SK-N-SH (cell line): ENCODE results near the gene RPL13. TPM values are rescaled to one million over a fixed set of nuclear protein-coding genes. Genes with fewer than 3 reads are reported as not detected.
A peak's percentile ranks its signal among the peaks of the same experiment; 100 is the strongest.

Experiments
- CTCF ChIA-PET: fragments of 300-600, 350-600 bp; formaldehyde crosslinking; extraction: SDS; loops from one replicate; lab custom pipeline; 2021; lab: Yijun Ruan, JAX
- POLR2A ChIA-PET: fragments of 350-600 bp; sonication (Branson Sonifier 250); formaldehyde crosslinking; extraction: SDS; loops from one replicate; lab custom pipeline; 2020; ENCODE audit warnings: antibody characterized with exemption, inconsistent platforms; lab: Yijun Ruan, JAX
- DNase-seq: peaks from one replicate; pipeline ENCODE4 v3.0.0; 2012
- H2AFZ ChIP-seq: fragments of 200-600 bp; sonication (generic); 2 replicates; pipeline ENCODE4 v1.8.1; 2016; ENCODE audit warnings: antibody characterized with exemption, mild to moderate bottlenecking, low read depth
- H3F3A ChIP-seq: fragments of 200-600 bp; sonication (generic); replicated peaks from 2 replicates; pipeline ENCODE3; 2016; ENCODE audit warnings: antibody characterized with exemption, mild to moderate bottlenecking; ENCODE audit not compliant: insufficient read depth
- H3K27ac ChIP-seq, 2 experiments: fragments of 200-500 bp in 1 of 2; fragments of 200-600 bp in 1 of 2; sonication (Bioruptor generic) in 1 of 2; sonication (generic), shearing (Covaris generic) in 1 of 2; 2 replicates each; pipeline versions ENCODE4 v1.5.1 to v1.6.1; 2014 to 2016; ENCODE audit warnings: low read depth in 2 of 2, inconsistent platforms in 1 of 2, low read length in 1 of 2, mild to moderate bottlenecking in 1 of 2, mixed read lengths in 1 of 2
- H3K27me3 ChIP-seq: fragments of 200-600 bp; sonication (generic), shearing (Covaris generic); 2 replicates; pipeline ENCODE4 v1.6.1; 2016; ENCODE audit warnings: mixed run types; ENCODE audit not compliant: insufficient read depth
- H3K36me3 ChIP-seq, 2 experiments: fragments of 200-500 bp in 1 of 2; fragments of 200-600 bp in 1 of 2; sonication (Bioruptor generic) in 1 of 2; sonication (generic) in 1 of 2; replicated peaks in 1 of 2; 2 replicates each; pipeline versions ENCODE3 to v1.5.1; 2014 to 2016; ENCODE audit warnings: low read length in 1 of 2, mild to moderate bottlenecking in 1 of 2; ENCODE audit not compliant: insufficient read depth in 2 of 2, control insufficient read depth in 1 of 2
- H3K4me1 ChIP-seq, 2 experiments: fragments of 200-500 bp in 1 of 2; fragments of 200-600 bp in 1 of 2; sonication (Bioruptor generic) in 1 of 2; sonication (generic), shearing (Covaris generic) in 1 of 2; 2 replicates each; pipeline versions ENCODE4 v1.5.1 to v1.6.1; 2014 to 2016; ENCODE audit warnings: low read depth in 1 of 2, low read length in 1 of 2, mixed run types in 1 of 2; ENCODE audit not compliant: insufficient read depth in 2 of 2, control insufficient read depth in 1 of 2
- H3K4me2 ChIP-seq: fragments of 200-600 bp; sonication (generic), shearing (Covaris generic); 2 replicates; pipeline ENCODE4 v1.6.1; 2017; ENCODE audit warnings: mixed run types
- H3K4me3 ChIP-seq, 2 experiments: fragments of 200-500 bp in 1 of 2; fragments of 200-600 bp in 1 of 2; sonication (Bioruptor generic) in 1 of 2; sonication (generic), shearing (Covaris generic) in 1 of 2; 2 replicates each; pipeline versions ENCODE4 v1.5.1 to v1.8.1; 2014 to 2016; ENCODE audit warnings: low read depth in 2 of 2, inconsistent platforms in 1 of 2, low read length in 1 of 2, mild to moderate bottlenecking in 1 of 2, mixed read lengths in 1 of 2, moderate library complexity in 1 of 2
- H3K79me2 ChIP-seq: fragments of 200-600 bp; sonication (generic); 2 replicates; pipeline ENCODE4 v1.8.1; 2017; ENCODE audit warnings: mild to moderate bottlenecking; ENCODE audit not compliant: insufficient read depth
- H3K9ac ChIP-seq: fragments of 200-600 bp; sonication (generic); 2 replicates; pipeline ENCODE4 v1.6.1; 2017; ENCODE audit warnings: mixed run types
- H3K9me2 ChIP-seq: fragments of 200-600 bp; sonication (generic); 2 replicates; pipeline ENCODE4 v1.6.1; 2017; ENCODE audit warnings: mixed run types
- H3K9me3 ChIP-seq: fragments of 200-600 bp; sonication (generic); 2 replicates; pipeline ENCODE4 v1.6.1; 2017; ENCODE audit warnings: mixed run types, mild to moderate bottlenecking, moderate library complexity
- H4K20me1 ChIP-seq: fragments of 200-600 bp; sonication (generic); 2 replicates; pipeline ENCODE4 v1.6.1; 2017; ENCODE audit warnings: mild to moderate bottlenecking, mixed run types; ENCODE audit not compliant: insufficient read depth
- CHD2 ChIP-seq: fragments of 150-350 bp; IDR thresholded peaks from 2 replicates; pipeline ENCODE4 v1.6.1; 2018; ENCODE audit warnings: low read length; ENCODE audit not compliant: partially characterized antibody
- ELF1 ChIP-seq: IDR thresholded peaks from 2 replicates; pipeline ENCODE4 v1.4.0; 2012
- FOXJ3 ChIP-seq: sonication (generic); formaldehyde crosslinking; IDR thresholded peaks from 2 replicates; pipeline ENCODE4 v1.5.1; 2020; ENCODE audit warnings: mild to moderate bottlenecking, missing genetic modification reagents
- FOXM1 ChIP-seq: IDR thresholded peaks from 2 replicates; pipeline ENCODE4 v1.4.0; 2012; ENCODE audit warnings: low read depth, mild to moderate bottlenecking
- GABPA ChIP-seq: IDR thresholded peaks from 2 replicates; pipeline ENCODE4 v1.4.0; 2012; ENCODE audit warnings: low read depth, mild to moderate bottlenecking
- GATA2 ChIP-seq: sonication (generic); formaldehyde crosslinking; IDR thresholded peaks from 2 replicates; pipeline ENCODE4 v1.5.0; 2020; ENCODE audit warnings: mild to moderate bottlenecking, missing genetic modification reagents
- JUND ChIP-seq: IDR thresholded peaks from 2 replicates; pipeline ENCODE4 v1.4.0; 2012
- MEF2A ChIP-seq: IDR thresholded peaks from 2 replicates; pipeline ENCODE4 v1.4.0; 2012; ENCODE audit warnings: low read depth, borderline replicate concordance
- MXI1 ChIP-seq: IDR thresholded peaks from 2 replicates; pipeline ENCODE4 v1.6.1; 2012; ENCODE audit warnings: mild to moderate bottlenecking, low read depth, low read length, improper control_type of control experiment
- NRF1 ChIP-seq: IDR thresholded peaks from 2 replicates; pipeline ENCODE4 v1.6.1; 2012; ENCODE audit warnings: low read depth, mild to moderate bottlenecking, low read length
- PBX3 ChIP-seq: IDR thresholded peaks from 2 replicates; pipeline ENCODE4; 2012
- POLR2AphosphoS5 ChIP-seq: IDR thresholded peaks from 2 replicates; pipeline ENCODE4 v1.6.1; 2012; ENCODE audit warnings: low read depth, low read length
- RAD21 ChIP-seq: IDR thresholded peaks from 2 replicates; pipeline ENCODE4 v1.6.1; 2012; ENCODE audit warnings: mild to moderate bottlenecking, low read length
- RCOR1 ChIP-seq: fragments of 150-350 bp; IDR thresholded peaks from 2 replicates; pipeline ENCODE4 v1.6.1; 2017; ENCODE audit warnings: antibody characterized with exemption, low read length
- RFX5 ChIP-seq: IDR thresholded peaks from 2 replicates; pipeline ENCODE4 v1.6.1; 2012; ENCODE audit warnings: mild to moderate bottlenecking, improper control_type of control experiment, low read length
- RXRA ChIP-seq: IDR thresholded peaks from 2 replicates; pipeline ENCODE4 v1.4.0; 2012; ENCODE audit warnings: low read depth, mild to moderate bottlenecking, borderline replicate concordance
- TCF12 ChIP-seq: IDR thresholded peaks from 2 replicates; pipeline ENCODE4 v1.4.0; 2012
- TEAD4 ChIP-seq: IDR thresholded peaks from 2 replicates; pipeline ENCODE4 v1.4.0; 2012; ENCODE audit warnings: mild to moderate bottlenecking, borderline replicate concordance; ENCODE audit not compliant: insufficient read depth
- USF2 ChIP-seq: fragments of 150-350 bp; IDR thresholded peaks from 2 replicates; pipeline ENCODE4 v1.6.1; 2017; ENCODE audit warnings: antibody characterized with exemption, low read length, low read depth, borderline replicate concordance
- WGBS: methylation state at CpG from one replicate; pipeline ENCODE4 v1.1.6; 2017; ENCODE audit warnings: low lambda C conversion rate; 5-methylcytosine and 5-hydroxymethylcytosine counted together
- polyA plus RNA-seq, 3 experiments: library from polyadenylated mRNA; depleted of rRNA; stranded (reverse); fragments of >200 nt; gene quantifications; 2 replicates each; pipeline ENCODE4 v1.2.3, GENCODE V29; 2012
- TF ChIP-seq, protein P1 (sequence below): IDR thresholded peaks from 2 replicates; pipeline ENCODE4 v1.4.0; 2012; ENCODE audit warnings: low read depth
- TF ChIP-seq, protein P2 (sequence below): IDR thresholded peaks from 2 replicates; pipeline ENCODE4 v1.4.0; 2012; ENCODE audit warnings: low read depth, borderline replicate concordance
- TF ChIP-seq, protein P3 (sequence below): IDR thresholded peaks from 2 replicates; pipeline ENCODE4 v1.6.1; 2012; ENCODE audit warnings: mild to moderate bottlenecking, low read depth, low read length, moderate library complexity
- TF ChIP-seq, protein P4 (sequence below): IDR thresholded peaks from 2 replicates; pipeline ENCODE4 v1.4.0; 2012; ENCODE audit warnings: low read depth, borderline replicate concordance

Gene RPL13
- polyA plus RNA-seq (2012; rRNA removed): 3,540 and 4,635 TPM in 2 replicates
- 2,365 and 3,863 TPM in 2 replicates for polyA plus RNA-seq (2012; cell fraction: cytosol; rRNA removed)
- 1,480 and 2,319 TPM in 2 replicates for polyA plus RNA-seq (2012; cell fraction: nucleus; rRNA removed)

DNA sequence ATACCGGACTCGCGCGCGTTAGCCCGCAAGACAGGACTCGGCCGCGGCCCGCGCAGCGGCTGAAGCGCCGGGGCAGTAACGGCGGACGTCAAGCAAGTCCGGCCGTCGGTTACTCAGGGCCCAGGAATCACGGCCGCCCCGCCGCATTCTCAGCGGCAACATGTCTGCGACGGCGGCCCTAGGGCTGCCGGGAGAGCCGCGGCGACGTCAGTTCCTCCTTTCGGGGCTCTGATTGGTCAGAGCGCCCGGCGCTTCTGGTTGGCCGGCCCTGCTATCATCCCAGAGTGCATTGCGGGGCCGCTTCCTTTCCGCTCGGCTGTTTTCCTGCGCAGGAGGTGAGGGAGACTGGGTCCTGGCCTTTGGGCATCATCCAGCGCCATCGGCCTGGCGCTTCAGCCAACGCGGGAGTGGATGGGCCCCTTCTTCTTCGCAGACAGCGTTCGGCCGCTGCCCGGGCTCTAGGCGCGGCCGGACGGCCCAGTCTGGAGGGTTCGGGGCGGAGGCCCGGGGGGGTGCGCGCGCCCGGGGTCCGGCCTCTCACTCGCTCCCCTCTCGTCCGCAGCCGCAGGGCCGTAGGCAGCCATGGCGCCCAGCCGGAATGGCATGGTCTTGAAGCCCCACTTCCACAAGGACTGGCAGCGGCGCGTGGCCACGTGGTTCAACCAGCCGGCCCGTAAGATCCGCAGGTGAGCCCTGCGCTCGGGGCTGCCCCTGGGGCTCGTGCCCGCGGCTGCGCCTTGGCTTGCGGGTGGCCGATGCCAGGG, at the start of gene RPL13:
Gene RPL13 (plus strand): TSS at position 305 of the 764 bp plus-strand sequence. CDS start 278 bp downstream, at position 583.
- 2% methylated on average over 12 of the region's 87 CpGs for WGBS
- H2AFZ ChIP-seq: peak within 1 kb of the TSS; percentile 66; the same call in 1 of the 2 replicates
- TF ChIP-seq GATA2 (CRISPR knock-in tag) (no peak), PBX3 (no peak; the same call in 1 of the 2 replicates), MEF2A (no peak), TCF12 (no peak; the same call in 1 of the 2 replicates), USF2 (no peak), RXRA (no peak), FOXM1 (0 out of 2 replicates have a peak, but pooled peaks have one; percentile 42), CHD2 (peak; percentile 47), TEAD4 (no peak), RCOR1 (no peak), GABPA (peak; percentile 82), FOXJ3 (no peak), RAD21 (no peak), JUND (no peak), NRF1 (peak; percentile 53), RFX5 (peak; percentile 83; the same call in 1 of the 2 replicates), POLR2AphosphoS5 (peak; percentile 99), ELF1 (peak; percentile 80), MXI1 (peak; percentile 79)
- TF ChIP-seq, protein P1, sequence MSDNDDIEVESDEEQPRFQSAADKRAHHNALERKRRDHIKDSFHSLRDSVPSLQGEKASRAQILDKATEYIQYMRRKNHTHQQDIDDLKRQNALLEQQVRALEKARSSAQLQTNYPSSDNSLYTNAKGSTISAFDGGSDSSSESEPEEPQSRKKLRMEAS: no peak; the same call in none of the 2 replicates
- TF ChIP-seq, protein P2, sequence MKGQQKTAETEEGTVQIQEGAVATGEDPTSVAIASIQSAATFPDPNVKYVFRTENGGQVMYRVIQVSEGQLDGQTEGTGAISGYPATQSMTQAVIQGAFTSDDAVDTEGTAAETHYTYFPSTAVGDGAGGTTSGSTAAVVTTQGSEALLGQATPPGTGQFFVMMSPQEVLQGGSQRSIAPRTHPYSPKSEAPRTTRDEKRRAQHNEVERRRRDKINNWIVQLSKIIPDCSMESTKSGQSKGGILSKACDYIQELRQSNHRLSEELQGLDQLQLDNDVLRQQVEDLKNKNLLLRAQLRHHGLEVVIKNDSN: no peak
- TF ChIP-seq, protein P3, sequence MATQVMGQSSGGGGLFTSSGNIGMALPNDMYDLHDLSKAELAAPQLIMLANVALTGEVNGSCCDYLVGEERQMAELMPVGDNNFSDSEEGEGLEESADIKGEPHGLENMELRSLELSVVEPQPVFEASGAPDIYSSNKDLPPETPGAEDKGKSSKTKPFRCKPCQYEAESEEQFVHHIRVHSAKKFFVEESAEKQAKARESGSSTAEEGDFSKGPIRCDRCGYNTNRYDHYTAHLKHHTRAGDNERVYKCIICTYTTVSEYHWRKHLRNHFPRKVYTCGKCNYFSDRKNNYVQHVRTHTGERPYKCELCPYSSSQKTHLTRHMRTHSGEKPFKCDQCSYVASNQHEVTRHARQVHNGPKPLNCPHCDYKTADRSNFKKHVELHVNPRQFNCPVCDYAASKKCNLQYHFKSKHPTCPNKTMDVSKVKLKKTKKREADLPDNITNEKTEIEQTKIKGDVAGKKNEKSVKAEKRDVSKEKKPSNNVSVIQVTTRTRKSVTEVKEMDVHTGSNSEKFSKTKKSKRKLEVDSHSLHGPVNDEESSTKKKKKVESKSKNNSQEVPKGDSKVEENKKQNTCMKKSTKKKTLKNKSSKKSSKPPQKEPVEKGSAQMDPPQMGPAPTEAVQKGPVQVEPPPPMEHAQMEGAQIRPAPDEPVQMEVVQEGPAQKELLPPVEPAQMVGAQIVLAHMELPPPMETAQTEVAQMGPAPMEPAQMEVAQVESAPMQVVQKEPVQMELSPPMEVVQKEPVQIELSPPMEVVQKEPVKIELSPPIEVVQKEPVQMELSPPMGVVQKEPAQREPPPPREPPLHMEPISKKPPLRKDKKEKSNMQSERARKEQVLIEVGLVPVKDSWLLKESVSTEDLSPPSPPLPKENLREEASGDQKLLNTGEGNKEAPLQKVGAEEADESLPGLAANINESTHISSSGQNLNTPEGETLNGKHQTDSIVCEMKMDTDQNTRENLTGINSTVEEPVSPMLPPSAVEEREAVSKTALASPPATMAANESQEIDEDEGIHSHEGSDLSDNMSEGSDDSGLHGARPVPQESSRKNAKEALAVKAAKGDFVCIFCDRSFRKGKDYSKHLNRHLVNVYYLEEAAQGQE: peak; percentile 41; the same call in 1 of the 2 replicates
- TF ChIP-seq, protein P4, sequence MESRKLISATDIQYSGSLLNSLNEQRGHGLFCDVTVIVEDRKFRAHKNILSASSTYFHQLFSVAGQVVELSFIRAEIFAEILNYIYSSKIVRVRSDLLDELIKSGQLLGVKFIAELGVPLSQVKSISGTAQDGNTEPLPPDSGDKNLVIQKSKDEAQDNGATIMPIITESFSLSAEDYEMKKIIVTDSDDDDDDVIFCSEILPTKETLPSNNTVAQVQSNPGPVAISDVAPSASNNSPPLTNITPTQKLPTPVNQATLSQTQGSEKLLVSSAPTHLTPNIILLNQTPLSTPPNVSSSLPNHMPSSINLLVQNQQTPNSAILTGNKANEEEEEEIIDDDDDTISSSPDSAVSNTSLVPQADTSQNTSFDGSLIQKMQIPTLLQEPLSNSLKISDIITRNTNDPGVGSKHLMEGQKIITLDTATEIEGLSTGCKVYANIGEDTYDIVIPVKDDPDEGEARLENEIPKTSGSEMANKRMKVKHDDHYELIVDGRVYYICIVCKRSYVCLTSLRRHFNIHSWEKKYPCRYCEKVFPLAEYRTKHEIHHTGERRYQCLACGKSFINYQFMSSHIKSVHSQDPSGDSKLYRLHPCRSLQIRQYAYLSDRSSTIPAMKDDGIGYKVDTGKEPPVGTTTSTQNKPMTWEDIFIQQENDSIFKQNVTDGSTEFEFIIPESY: no peak

More for the DNA sequence above, at the start of gene RPL13:
- peak within 1 kb of the TSS; percentile 75 to 87 for H3K4me3 ChIP-seq
- POLR2A ChIA-PET: no interaction called here
- peak within 1 kb of the TSS; percentile 96 for H3K4me2 ChIP-seq
- H3K36me3 ChIP-seq: peaks cover 28 to 44% of the 10 kb centered on the region in 2 experiments
- no peaks in the 10 kb centered on the region for H3K9me3 ChIP-seq
- H3K27me3 ChIP-seq: no peaks in the 10 kb centered on the region
- H4K20me1 ChIP-seq: peaks cover 47% of the 10 kb centered on the region
- H3F3A ChIP-seq: peaks cover 71% of the 10 kb centered on the region
- peak; percentile 97 for DNase-seq
- no peaks in the 10 kb centered on the region for H3K9me2 ChIP-seq
- peaks cover 19 to 38% of the 10 kb centered on the region in 2 experiments; a peak in 3 of 4 replicates for H3K4me1 ChIP-seq
- H3K27ac ChIP-seq: peak within 1 kb of the TSS; percentile 91
- CTCF ChIA-PET: no interaction called here
- peak within 1 kb of the TSS; percentile 98 for H3K9ac ChIP-seq
- H3K79me2 ChIP-seq: peaks cover 34% of the 10 kb centered on the region
